Thyroid gland (tissue), 4 donors: ENCODE results near the gene BLOC1S4. TPM values are rescaled to one million over a fixed set of nuclear protein-coding genes. Genes with fewer than 3 reads are reported as not detected.

Experiments
- DNase-seq, 2 donors: peaks; one replicate each; pipeline ENCODE4 v3.0.0-alpha.2; 2019
- H3K27ac ChIP-seq, 3 donors: fragments of 200-600 bp; sonication (generic); 1 replicate in 2 of 3; 2 replicates in 1 of 3; pipeline ENCODE4 v1.5.1; 2016 to 2019; ENCODE audit warnings: mild to moderate bottlenecking in 1 of 3, moderate library complexity in 1 of 3
- H3K27me3 ChIP-seq: fragments of 200-600 bp; sonication (generic); one replicate; pipeline ENCODE4 v1.5.1; 2019
- H3K36me3 ChIP-seq, 2 donors: fragments of 200-600 bp; sonication (generic); one replicate each; pipeline ENCODE4 v1.5.1; 2016 to 2019
- H3K4me1 ChIP-seq, 2 donors: fragments of 200-600 bp; sonication (generic); one replicate each; pipeline ENCODE4 v1.5.1; 2017 to 2019
- H3K4me3 ChIP-seq, 3 donors: fragments of 200-600 bp; sonication (generic); replicated peaks in 1 of 3; 1 replicate in 2 of 3; 2 replicates in 1 of 3; pipeline ENCODE4 v1.5.1; 2016; ENCODE audit warnings: mild to moderate bottlenecking in 1 of 3
- H3K9me3 ChIP-seq: fragments of 200-600 bp; sonication (generic); one replicate; pipeline ENCODE4 v1.5.1; 2017
- CTCF ChIP-seq, 6 experiments: fragments of 200-600 bp in 3 of 6; fragments of 450-650 bp in 3 of 6; sonication (generic) in 3 of 6; IDR thresholded peaks; one replicate each; pipeline ENCODE4 v1.5.1; 2016 to 2019; ENCODE audit warnings: antibody characterized with exemption in 6 of 6, mild to moderate bottlenecking in 2 of 6, inconsistent platforms in 1 of 6, moderate library complexity in 1 of 6
- POLR2A ChIP-seq, 2 donors: fragments of 450-650 bp; IDR thresholded peaks; one replicate each; pipeline ENCODE4 v1.6.1; 2017; ENCODE audit warnings: antibody characterized with exemption in 2 of 2, mild to moderate bottlenecking in 2 of 2, moderate library complexity in 1 of 2
- WGBS, 2 donors: methylation state at CpG; one replicate each; pipeline ENCODE4 v1.1.5; 2017; 5-methylcytosine and 5-hydroxymethylcytosine counted together
- intact Hi-C: fragments of 100-400 bp; cut with DNase I; formaldehyde crosslinking; loops from one replicate; pipeline ENCODE4 v1.15.1; 2023
- total RNA-seq, 4 donors: library from RNA; depleted of rRNA; stranded (reverse); fragments of >200 nt; gene quantifications; one replicate each; pipeline ENCODE4 v1.2.3, GENCODE V29; 2016

Gene BLOC1S4
- total RNA-seq, 4 donors from 2014 or later = 11.7 to 31.3 (median 22.1) TPM

- peaks cover under 1 to 3% of the 10 kb centered on the region in 2 donors for H3K4me1 ChIP-seq
- H3K9me3 ChIP-seq = no peaks in the 10 kb centered on the region
- intact Hi-C loops = no loop called here
- DNase-seq = no peak
- no peak overlapping the region for H3K4me3 ChIP-seq
- no peaks in the 10 kb centered on the region for H3K27me3 ChIP-seq
- no peak overlapping the region for H3K27ac ChIP-seq
- H3K36me3 ChIP-seq = no peaks in the 10 kb centered on the region
- WGBS, 2 donors = 83 to 86% methylated on average over 13 of the region's 13 CpGs
- TF ChIP-seq POLR2A (IDR thresholded peaks at IDR 0.05) (no peak), CTCF (IDR thresholded peaks at IDR 0.05) (peak in 1 of 6 experiments; percentile 23)
Measured at GRCh38 chr4:6701371-6701770, 14.6 kb upstream of the BLOC1S4 start.

- Histone ChIP-seq H3K4me1 (peaks cover 15 to 17% of the 10 kb centered on the region in 2 donors), H3K36me3 (no peaks in the 10 kb centered on the region), H3K27me3 (no peaks in the 10 kb centered on the region), H3K9me3 (no peaks in the 10 kb centered on the region), H3K4me3 (no peak overlapping the region), H3K27ac (no peak overlapping the region)
- intact Hi-C loops = no loop called here
- WGBS, 2 donors = 0% methylated on average over 1 of the region's 1 CpG
- DNase-seq = no peak
- TF ChIP-seq CTCF (IDR thresholded peaks at IDR 0.05) (no peak), POLR2A (IDR thresholded peaks at IDR 0.05) (no peak)
Measured at GRCh38 chr4:6702761-6703160, 13.2 kb upstream of the BLOC1S4 start.

GRCh38 chr4:6703786-6704185 lies 12.2 kb upstream of the BLOC1S4 start:
- H3K36me3 ChIP-seq = no peaks in the 10 kb centered on the region
- peaks cover 25% of the 10 kb centered on the region in 2 donors for H3K4me1 ChIP-seq
- no peaks in the 10 kb centered on the region for H3K9me3 ChIP-seq
- intact Hi-C loops = no loop called here
- DNase-seq = no peak
- WGBS, 2 donors = 79 to 86% methylated on average over 3 of the region's 3 CpGs
- no peaks in the 10 kb centered on the region for H3K27me3 ChIP-seq
- no peak overlapping the region for H3K4me3 ChIP-seq
- H3K27ac ChIP-seq = no peak overlapping the region
- TF ChIP-seq CTCF (IDR thresholded peaks at IDR 0.05) = no peak
- no peak for TF ChIP-seq POLR2A (IDR thresholded peaks at IDR 0.05)

- Histone ChIP-seq H3K36me3 (no peaks in the 10 kb centered on the region), H3K27me3 (no peaks in the 10 kb centered on the region), H3K4me1 (peaks cover 31 to 32% of the 10 kb centered on the region in 2 donors), H3K9me3 (no peaks in the 10 kb centered on the region), H3K27ac (no peak overlapping the region), H3K4me3 (no peak overlapping the region)
- WGBS, 2 donors = 90 to 98% methylated on average over 2 of the region's 2 CpGs
- TF ChIP-seq CTCF (IDR thresholded peaks at IDR 0.05) = no peak
- no peak for TF ChIP-seq POLR2A (IDR thresholded peaks at IDR 0.05)
- no peak for DNase-seq
- intact Hi-C loops = no loop called here
Measured at GRCh38 chr4:6705646-6706045, 10.3 kb upstream of the BLOC1S4 start.

GRCh38 chr4:6706173-6706572 lies 9.8 kb upstream of the BLOC1S4 start:
- TF ChIP-seq CTCF (IDR thresholded peaks at IDR 0.05) (no peak), POLR2A (IDR thresholded peaks at IDR 0.05) (no peak)
- DNase-seq = no peak
- Histone ChIP-seq H3K27ac (no peak overlapping the region), H3K4me1 (peaks cover 31 to 33% of the 10 kb centered on the region in 2 donors), H3K36me3 (no peaks in the 10 kb centered on the region), H3K4me3 (no peak overlapping the region), H3K27me3 (no peaks in the 10 kb centered on the region), H3K9me3 (no peaks in the 10 kb centered on the region)
- intact Hi-C loops = no loop called here
- 95 to 98% methylated on average over 5 of the region's 5 CpGs for WGBS, 2 donors
